Stimulated activated CD4-positive, alpha-beta T cell treated with anti-CD3 and anti-CD28 coated beads, Interleukin-15, amount 100 ng/mL, for 1 hour (primary cell): Measurements from ENCODE around the gene LDLRAD3.
"Not testable (repeated sequence)": the region's sequence is repeated elsewhere in the genome, so short reads cannot be mapped to it uniquely, and the experiment has no call there.

ENCODE experiments used
- DNase-seq, 2 donors: peaks; one replicate each; pipeline ENCODE4 v3.0.0-alpha.2; 2020; ENCODE audit warnings: low read depth in 1 of 2, low spot score in 1 of 2

Gene LDLRAD3

DNA sequence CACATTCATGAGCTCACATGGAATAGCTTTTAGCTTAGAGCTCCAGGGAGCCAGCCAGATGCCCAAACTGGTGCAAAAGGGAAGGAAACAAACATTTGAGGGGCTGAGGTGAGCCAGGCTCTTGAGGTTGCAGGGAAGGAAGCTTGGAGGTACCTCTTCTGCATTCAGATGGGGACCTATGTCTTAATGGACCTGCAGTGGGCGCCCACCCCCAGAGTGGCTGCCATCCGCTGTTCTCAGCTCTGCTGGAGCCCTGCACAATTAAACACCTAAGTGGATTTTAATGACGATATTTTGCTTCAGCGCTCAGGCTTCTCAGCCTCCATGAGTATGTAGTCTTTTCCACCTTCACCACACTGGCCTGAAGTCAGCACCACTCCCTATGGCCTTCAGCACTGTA is 100.8 kb downstream of the LDLRAD3 start:
- no peak for DNase-seq

DNA sequence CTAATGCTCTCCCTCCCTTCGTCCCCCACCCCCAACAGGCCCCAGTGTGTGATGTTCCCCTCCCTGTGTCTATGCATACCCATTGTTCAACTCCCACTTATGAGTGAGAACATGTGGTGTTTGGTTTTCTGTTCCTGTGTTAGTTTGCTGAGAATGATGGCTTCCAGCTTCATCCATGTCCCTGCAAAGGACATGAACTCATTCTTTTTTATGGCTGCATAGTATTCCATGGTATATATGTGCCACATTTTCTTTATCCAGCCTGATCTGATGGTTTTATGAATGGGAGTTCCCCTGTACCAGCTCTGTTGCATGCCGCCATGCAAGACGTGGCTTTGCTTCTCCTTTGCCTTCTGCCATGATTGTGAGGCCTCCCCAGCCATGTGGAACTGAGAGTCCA is 102.1 kb downstream of the LDLRAD3 start:
- DNase-seq = not testable (repeated sequence)

- DNase-seq = no peak
Measured at GRCh38 chr11:36046932-36047331, 103.1 kb downstream of the LDLRAD3 start.

DNA sequence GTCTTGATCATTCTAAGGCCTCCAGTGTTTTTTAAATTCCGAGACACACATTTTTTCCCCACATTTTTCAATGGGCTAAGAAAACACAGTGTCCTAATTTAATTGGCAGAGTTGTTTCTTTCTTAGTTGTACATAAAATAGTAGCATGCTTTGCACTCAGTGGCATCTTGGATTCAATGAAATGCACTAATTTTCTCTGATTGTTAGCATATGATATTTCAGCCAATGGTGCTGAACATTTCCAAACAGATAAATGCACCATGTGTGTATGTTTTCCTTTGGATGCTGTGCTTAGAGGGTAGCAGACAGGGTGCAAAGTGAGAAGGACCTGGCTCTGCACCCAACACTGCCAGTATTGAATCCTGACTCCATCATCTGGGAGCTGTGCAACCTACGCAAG is 103.5 kb downstream of the LDLRAD3 start:
- DNase-seq = no peak

- no peak for DNase-seq
Measured at GRCh38 chr11:36048496-36049247, 104.8 kb downstream of the LDLRAD3 start.

GRCh38 chr11:36051235-36052144 is 107.6 kb downstream of the LDLRAD3 start:
- no peak for DNase-seq

DNA sequence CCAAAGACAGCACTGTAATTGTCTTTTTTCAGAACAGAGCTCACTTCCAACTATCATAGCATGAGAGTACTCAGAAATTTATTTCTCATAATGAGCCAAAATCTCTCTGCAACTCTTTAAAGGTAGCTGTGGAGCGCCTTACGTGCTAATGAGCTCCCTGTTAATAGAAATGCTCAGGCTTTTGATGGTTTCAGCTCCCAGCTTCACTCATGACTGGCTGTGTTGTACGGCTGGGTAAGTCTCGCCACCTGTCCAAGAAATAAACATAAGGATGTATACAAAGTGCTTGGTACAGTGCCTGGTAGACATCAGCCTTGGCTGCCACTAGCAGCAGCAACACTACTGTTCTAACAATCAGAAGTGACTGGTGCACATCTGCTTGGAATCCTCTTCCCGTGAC is 109.4 kb downstream of the LDLRAD3 start:
- DNase-seq = no peak

DNA sequence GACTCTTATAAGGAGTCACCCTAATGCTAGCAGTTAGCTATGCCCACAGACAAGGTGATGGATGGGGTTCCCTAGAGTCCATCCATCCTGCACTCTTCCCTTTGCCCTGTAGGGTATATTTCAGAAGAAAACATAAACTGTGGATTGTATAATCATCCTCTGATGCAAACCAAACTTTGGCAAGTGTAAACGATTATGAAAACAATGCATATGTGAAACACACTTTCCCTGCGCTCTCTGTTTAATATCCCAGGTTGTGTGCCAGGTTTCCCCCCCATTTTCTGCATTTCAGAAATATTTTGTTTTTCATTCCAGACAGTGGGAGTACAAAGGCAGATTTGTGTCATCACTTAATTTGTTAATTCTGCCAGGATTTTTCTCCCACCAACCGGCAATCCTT is 110.0 kb downstream of the LDLRAD3 start:
- no peak for DNase-seq

- no peak for DNase-seq
Measured at GRCh38 chr11:36054628-36055027, 110.8 kb downstream of the LDLRAD3 start.

DNA sequence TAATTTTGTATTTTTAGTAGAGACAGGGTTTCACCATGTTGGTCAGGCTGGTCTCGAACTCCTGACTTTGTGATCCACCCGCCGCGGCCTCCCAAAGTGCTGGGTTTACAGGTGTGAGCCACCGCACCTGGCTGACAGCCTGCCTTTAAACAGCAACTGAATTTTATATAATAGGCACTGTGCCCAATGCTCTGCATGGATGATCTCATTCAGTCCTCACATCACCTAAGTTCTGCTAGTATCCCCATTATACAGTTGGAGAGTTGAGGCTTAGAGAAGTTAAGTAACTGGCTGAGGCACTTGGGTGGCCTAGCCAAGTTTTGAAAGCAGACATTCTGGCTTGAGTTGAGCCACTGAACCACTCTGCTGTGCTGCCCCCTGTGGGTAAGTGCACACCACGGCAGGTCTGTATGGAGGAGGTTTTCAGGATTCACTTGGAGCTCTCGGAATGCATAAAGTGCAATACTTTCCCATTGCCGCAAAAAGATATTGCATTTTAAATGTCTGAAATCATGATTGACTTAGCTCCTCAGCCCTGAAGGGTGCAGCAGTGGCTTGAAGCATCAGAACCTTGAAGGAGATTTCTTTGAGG is 112.4 kb downstream of the LDLRAD3 start:
- DNase-seq = no peak

GRCh38 chr11:36057379-36058042 is 113.6 kb downstream of the LDLRAD3 start:
- no peak for DNase-seq

GRCh38 chr11:36059660-36060059 is 115.8 kb downstream of the LDLRAD3 start:
- no peak for DNase-seq

DNA sequence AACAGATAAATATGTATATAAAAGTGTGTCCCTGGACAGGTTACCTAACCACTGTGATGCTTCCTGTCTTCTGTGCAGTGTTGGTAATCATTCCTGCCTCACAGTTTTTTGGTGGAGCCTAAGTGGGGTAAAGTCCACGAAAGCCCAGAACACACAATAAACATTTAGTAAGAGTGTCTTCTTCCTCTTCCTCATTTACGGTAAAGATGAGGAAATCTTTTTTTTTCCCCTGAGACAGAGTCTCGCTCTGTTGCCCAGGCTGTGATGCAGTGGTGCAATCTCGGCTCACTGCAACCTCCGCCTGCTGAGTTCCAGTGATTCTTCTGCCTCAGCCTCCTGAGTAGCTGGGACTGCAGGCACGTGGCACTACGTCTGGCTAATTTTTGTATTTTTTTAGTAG is 117.1 kb downstream of the LDLRAD3 start:
- DNase-seq = no peak

DNA sequence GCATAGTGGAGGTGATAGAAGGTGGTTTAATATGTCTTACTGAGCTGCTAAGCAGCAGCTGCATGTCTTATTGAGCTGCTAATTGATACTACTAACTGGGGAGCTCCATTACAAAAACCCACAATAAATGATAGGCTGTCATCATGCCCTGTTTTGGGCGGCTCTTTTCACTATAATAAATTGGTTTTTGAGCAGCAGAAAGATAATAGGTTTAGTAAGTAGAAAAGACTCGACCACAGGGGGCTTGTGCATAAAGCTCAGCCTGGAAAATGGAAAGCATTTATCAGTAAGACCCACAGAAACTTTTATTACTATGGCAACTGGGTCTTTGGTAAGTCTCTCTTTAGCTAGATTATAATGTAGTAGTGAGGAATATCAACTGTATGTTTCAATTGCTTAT is 117.6 kb downstream of the LDLRAD3 start:
- no peak for DNase-seq

- no peak for DNase-seq
Measured at GRCh38 chr11:36062796-36063365, 119.0 kb downstream of the LDLRAD3 start.

DNA sequence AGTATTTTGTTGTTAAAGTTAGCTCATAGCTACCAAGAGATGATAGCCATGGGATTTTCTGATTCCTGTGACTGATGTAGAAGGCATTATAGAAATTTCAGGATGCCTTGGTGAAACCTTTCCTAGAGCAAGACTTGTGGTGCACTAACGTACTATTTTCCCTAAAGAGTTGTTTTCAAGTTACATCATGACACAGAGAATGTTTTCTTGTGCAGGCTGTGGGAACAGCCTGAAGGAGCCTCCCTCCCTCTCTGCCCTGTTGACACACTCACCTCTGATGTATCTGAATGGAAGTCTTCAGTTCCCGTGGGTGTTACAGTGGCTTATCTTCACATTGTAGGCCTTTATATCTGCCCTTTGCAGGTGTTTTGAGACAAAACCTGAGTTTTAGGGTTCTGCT is 121.6 kb downstream of the LDLRAD3 start:
- DNase-seq = no peak

DNA sequence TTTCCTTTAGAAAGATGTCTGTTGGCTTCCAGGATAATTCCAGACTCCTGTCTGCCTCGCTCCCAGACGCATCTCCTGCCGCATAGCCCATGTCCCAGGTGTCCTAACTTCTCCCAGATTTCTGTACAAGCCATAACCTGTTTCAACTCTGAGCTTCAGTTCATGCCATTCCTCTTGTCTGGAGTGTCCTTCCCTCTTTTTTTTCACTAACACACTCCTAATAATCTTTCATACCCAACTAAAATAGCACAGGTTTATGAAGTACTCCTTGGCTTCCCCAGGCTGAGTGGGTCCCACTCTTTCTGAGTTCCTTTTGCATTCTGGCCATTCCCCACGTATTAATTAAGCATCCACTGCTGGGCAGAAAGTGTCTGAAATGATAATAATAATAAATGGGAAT is 123.0 kb downstream of the LDLRAD3 start:
- DNase-seq = no peak

GRCh38 chr11:36069576-36070212 is 125.8 kb downstream of the LDLRAD3 start:
- DNase-seq = no peak

DNA sequence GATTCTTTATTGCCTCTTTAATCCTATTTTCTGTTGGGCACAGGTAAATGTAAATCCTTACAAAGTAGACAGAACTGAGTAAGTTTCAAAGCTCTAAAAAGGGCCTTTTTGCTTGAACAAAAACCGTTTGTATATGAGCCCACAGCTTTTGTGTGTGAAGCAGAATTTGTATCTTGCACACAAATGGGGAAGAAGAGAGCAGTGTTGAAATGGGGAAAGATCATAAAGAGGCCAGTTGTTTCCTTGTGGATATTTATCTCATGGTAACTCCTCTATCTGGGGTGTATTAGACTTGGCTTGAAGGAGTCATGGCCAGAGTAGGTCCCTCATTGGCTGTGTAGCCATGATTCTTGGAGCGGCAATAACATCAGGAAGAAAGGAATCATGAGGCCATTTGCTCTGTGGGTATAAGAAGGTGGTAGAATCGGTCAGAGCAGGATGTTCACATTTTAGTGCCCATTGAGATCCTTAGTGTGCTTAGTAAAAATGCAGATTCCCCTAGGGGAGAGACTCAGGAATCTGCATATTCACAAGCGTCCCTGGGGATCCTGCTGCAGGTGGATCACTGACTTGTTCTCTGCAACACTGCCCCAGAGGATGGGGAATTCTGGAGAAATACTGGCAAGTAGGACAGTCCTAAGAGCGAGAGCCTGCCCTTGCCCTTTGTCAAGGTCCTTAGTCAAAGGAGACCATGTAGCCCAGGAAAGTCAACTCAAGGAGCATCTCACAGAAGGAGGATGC is 126.5 kb downstream of the LDLRAD3 start:
- DNase-seq = no peak

- no peak for DNase-seq
Measured at GRCh38 chr11:36070954-36071330, 127.1 kb downstream of the LDLRAD3 start.
